Lower leg skin (tissue), 3 donors: ENCODE measurements around the gene ATP6V0E1.

Experiments used
- CTCF ChIP-seq, 3 donors: fragments of 450-650 bp; IDR thresholded peaks; one replicate each; pipeline ENCODE4 v1.5.1; 2016; ENCODE audit warnings: antibody characterized with exemption in 3 of 3, mild to moderate bottlenecking in 3 of 3, moderate library complexity in 2 of 3
- POLR2A ChIP-seq, 2 donors: fragments of 450-650 bp; IDR thresholded peaks; one replicate each; pipeline ENCODE4 v1.6.1; 2016 to 2017; ENCODE audit warnings: antibody characterized with exemption in 2 of 2, mild to moderate bottlenecking in 1 of 2, moderate library complexity in 1 of 2

GRCh38 chr5:172959824-172960799, 23.5 kb upstream of the ATP6V0E1 start:
- no peak for TF ChIP-seq CTCF (IDR thresholded peaks at IDR 0.05)
- no peak for TF ChIP-seq POLR2A (IDR thresholded peaks at IDR 0.05)
